Measurements from ENCODE around the gene CEMP1. TPM values are rescaled to one million over a fixed set of nuclear protein-coding genes. Genes with fewer than 3 reads are reported as not detected.

CEMP1 gene
- total RNA-seq, 3 donors from 2014 or later: 0.89 to 1.2 TPM; not detected in 1

- H3K4me3 ChIP-seq: no peak overlapping the region
- TF ChIP-seq CTCF (IDR thresholded peaks at IDR 0.05): no peak
- intact Hi-C loops (cut with DNase I, micrococcal nuclease): no loop called here
- H3K9me3 ChIP-seq: no peaks in the 10 kb centered on the region
- peaks cover 27% of the 10 kb centered on the region for H3K4me1 ChIP-seq (ENCODE audit: low read depth)
- DNase-seq (peak in 1 of 3 donors; percentile 49), ATAC-seq (no peak)
- no peaks in the 10 kb centered on the region for H3K36me3 ChIP-seq (ENCODE audit: low read depth)
Measured at GRCh38 chr16:2511996-2512734, 19.0 kb downstream of the CEMP1 start.

- no peak overlapping the region for H3K4me3 ChIP-seq
- DNase-seq (peak; percentile 67 to 71 (median 70)), ATAC-seq (no peak)
- intact Hi-C loops (cut with DNase I, micrococcal nuclease): no loop called here
- peaks cover 18% of the 10 kb centered on the region for H3K4me1 ChIP-seq (ENCODE audit: low read depth)
- no peak for TF ChIP-seq CTCF (IDR thresholded peaks at IDR 0.05)
- H3K9me3 ChIP-seq: no peaks in the 10 kb centered on the region
- H3K36me3 ChIP-seq (ENCODE audit: low read depth): no peaks in the 10 kb centered on the region
Measured at GRCh38 chr16:2511128-2511800, 19.9 kb downstream of the CEMP1 start.

- H3K9me3 ChIP-seq: no peaks in the 10 kb centered on the region
- peaks cover 7% of the 10 kb centered on the region for H3K4me1 ChIP-seq (ENCODE audit: low read depth)
- intact Hi-C loops (cut with DNase I, micrococcal nuclease): no loop called here
- H3K36me3 ChIP-seq (ENCODE audit: low read depth): no peaks in the 10 kb centered on the region
- ATAC-seq (no peak), DNase-seq (no peak)
- no peak overlapping the region for H3K4me3 ChIP-seq
- no peak for TF ChIP-seq CTCF (IDR thresholded peaks at IDR 0.05)
Measured at GRCh38 chr16:2508722-2509400, 22.3 kb downstream of the CEMP1 start.

GRCh38 chr16:2507665-2508064 lies 23.5 kb downstream of the CEMP1 start:
- Histone ChIP-seq H3K9me3 (no peaks in the 10 kb centered on the region), H3K4me3 (no peak overlapping the region), H3K36me3 (ENCODE audit: low read depth) (no peaks in the 10 kb centered on the region), H3K4me1 (ENCODE audit: low read depth) (no peaks in the 10 kb centered on the region)
- no peak for TF ChIP-seq CTCF (IDR thresholded peaks at IDR 0.05)
- ATAC-seq (peak; percentile 49), DNase-seq (peak in 2 of 3 donors; percentile 39 to 71)
- intact Hi-C loops (cut with DNase I, micrococcal nuclease): no loop called here

- intact Hi-C loops (cut with DNase I, micrococcal nuclease): no loop called here
- peak; percentile 51 for ATAC-seq
- Histone ChIP-seq H3K9me3 (no peaks in the 10 kb centered on the region), H3K4me1 (ENCODE audit: low read depth) (no peaks in the 10 kb centered on the region), H3K4me3 (no peak overlapping the region), H3K36me3 (ENCODE audit: low read depth) (no peaks in the 10 kb centered on the region)
- DNase-seq: peak in 1 of 3 donors; percentile 69
- no peak for TF ChIP-seq CTCF (IDR thresholded peaks at IDR 0.05)
Measured at GRCh38 chr16:2507052-2507659, 24.1 kb downstream of the CEMP1 start.

All from mucosa of descending colon (tissue), 3 donors.